ENCODE results near the gene DPM3. TPM values are rescaled to one million over a fixed set of nuclear protein-coding genes. Genes with fewer than 3 reads are reported as not detected.

DPM3 gene
- total and polyA plus RNA-seq, 2 of the 13 experiments (the other 11 are each of a cell fraction or from before 2014, with no cell fraction given), result 23.2 to 53.4 TPM

GRCh38 chr1:155139895-155140629 is at the start of gene DPM3 (continued):
- TF ChIP-seq KLF15 (CRISPR knock-in tag; IDR thresholded peaks at IDR 0.05; ENCODE audit: borderline replicate concordance) (0 out of 2 replicates have a peak, but pooled peaks have one; percentile 24), SRSF1 (optimal IDR thresholded peaks at IDR 0.05; ENCODE audit: low read depth, low read length) (peak; percentile 75), KDM5B (CRISPR knock-in tag; IDR thresholded peaks at IDR 0.05; ENCODE audit: borderline replicate concordance) (peak; percentile 79; the same call in 1 of the 2 replicates), NCOA1 (CRISPR knock-in tag; IDR thresholded peaks at IDR 0.05) (no peak), ZSCAN21 (CRISPR knock-in tag; IDR thresholded peaks at IDR 0.05; ENCODE audit: borderline replicate concordance) (peak; percentile 51; the same call in 1 of the 2 replicates), ATF2 (CRISPR knock-in tag; IDR thresholded peaks at IDR 0.05) (peak; percentile 59; the same call in 1 of the 2 replicates), XRCC5 (optimal IDR thresholded peaks at IDR 0.05; ENCODE audit: low read length) (peak; percentile 31), BRD4 (CRISPR knock-in tag; IDR thresholded peaks at IDR 0.05) (no peak; the same call in 1 of the 2 replicates), MXD4 (CRISPR knock-in tag; IDR thresholded peaks at IDR 0.05) (peak; percentile 40; the same call in 1 of the 2 replicates), FOXK2 (IDR thresholded peaks at IDR 0.05) (no peak), ZSCAN29 (CRISPR knock-in tag; conservative IDR thresholded peaks at IDR 0.05) (peak; percentile 56; the same call in 1 of the 2 replicates), EEA1 (CRISPR knock-in tag; IDR thresholded peaks at IDR 0.05; ENCODE audit: borderline replicate concordance) (peak; percentile 75; the same call in 1 of the 2 replicates), RBFOX2 (IDR thresholded peaks at IDR 0.05; ENCODE audit: low read depth, low read length) (peak; percentile 84), ZNF263 (CRISPR knock-in tag; IDR thresholded peaks at IDR 0.05) (peak; percentile 95), ZNF776 (CRISPR knock-in tag; IDR thresholded peaks at IDR 0.05) (no peak; the same call in 1 of the 2 replicates), ZNF230 (CRISPR knock-in tag; IDR thresholded peaks at IDR 0.05) (peak; percentile 48; the same call in 1 of the 2 replicates), HOXA3 (CRISPR knock-in tag; IDR thresholded peaks at IDR 0.05) (peak; percentile 80; the same call in 1 of the 2 replicates), SSRP1 (CRISPR knock-in tag; IDR thresholded peaks at IDR 0.05) (no peak)
- TF ChIP-seq, protein P1, sequence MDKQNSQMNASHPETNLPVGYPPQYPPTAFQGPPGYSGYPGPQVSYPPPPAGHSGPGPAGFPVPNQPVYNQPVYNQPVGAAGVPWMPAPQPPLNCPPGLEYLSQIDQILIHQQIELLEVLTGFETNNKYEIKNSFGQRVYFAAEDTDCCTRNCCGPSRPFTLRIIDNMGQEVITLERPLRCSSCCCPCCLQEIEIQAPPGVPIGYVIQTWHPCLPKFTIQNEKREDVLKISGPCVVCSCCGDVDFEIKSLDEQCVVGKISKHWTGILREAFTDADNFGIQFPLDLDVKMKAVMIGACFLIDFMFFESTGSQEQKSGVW (CRISPR knock-in tag; IDR thresholded peaks at IDR 0.05; ENCODE audit: borderline replicate concordance), result no peak
- TF ChIP-seq, protein P2, sequence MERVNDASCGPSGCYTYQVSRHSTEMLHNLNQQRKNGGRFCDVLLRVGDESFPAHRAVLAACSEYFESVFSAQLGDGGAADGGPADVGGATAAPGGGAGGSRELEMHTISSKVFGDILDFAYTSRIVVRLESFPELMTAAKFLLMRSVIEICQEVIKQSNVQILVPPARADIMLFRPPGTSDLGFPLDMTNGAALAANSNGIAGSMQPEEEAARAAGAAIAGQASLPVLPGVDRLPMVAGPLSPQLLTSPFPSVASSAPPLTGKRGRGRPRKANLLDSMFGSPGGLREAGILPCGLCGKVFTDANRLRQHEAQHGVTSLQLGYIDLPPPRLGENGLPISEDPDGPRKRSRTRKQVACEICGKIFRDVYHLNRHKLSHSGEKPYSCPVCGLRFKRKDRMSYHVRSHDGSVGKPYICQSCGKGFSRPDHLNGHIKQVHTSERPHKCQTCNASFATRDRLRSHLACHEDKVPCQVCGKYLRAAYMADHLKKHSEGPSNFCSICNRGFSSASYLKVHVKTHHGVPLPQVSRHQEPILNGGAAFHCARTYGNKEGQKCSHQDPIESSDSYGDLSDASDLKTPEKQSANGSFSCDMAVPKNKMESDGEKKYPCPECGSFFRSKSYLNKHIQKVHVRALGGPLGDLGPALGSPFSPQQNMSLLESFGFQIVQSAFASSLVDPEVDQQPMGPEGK (CRISPR knock-in tag; IDR thresholded peaks at IDR 0.05), result peak; percentile 57
- TF ChIP-seq, protein P3, sequence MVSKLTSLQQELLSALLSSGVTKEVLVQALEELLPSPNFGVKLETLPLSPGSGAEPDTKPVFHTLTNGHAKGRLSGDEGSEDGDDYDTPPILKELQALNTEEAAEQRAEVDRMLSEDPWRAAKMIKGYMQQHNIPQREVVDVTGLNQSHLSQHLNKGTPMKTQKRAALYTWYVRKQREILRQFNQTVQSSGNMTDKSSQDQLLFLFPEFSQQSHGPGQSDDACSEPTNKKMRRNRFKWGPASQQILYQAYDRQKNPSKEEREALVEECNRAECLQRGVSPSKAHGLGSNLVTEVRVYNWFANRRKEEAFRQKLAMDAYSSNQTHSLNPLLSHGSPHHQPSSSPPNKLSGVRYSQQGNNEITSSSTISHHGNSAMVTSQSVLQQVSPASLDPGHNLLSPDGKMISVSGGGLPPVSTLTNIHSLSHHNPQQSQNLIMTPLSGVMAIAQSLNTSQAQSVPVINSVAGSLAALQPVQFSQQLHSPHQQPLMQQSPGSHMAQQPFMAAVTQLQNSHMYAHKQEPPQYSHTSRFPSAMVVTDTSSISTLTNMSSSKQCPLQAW (CRISPR knock-in tag; IDR thresholded peaks at IDR 0.05), result peak; percentile 15; the same call in 1 of the 2 replicates
- TF ChIP-seq, protein P4, sequence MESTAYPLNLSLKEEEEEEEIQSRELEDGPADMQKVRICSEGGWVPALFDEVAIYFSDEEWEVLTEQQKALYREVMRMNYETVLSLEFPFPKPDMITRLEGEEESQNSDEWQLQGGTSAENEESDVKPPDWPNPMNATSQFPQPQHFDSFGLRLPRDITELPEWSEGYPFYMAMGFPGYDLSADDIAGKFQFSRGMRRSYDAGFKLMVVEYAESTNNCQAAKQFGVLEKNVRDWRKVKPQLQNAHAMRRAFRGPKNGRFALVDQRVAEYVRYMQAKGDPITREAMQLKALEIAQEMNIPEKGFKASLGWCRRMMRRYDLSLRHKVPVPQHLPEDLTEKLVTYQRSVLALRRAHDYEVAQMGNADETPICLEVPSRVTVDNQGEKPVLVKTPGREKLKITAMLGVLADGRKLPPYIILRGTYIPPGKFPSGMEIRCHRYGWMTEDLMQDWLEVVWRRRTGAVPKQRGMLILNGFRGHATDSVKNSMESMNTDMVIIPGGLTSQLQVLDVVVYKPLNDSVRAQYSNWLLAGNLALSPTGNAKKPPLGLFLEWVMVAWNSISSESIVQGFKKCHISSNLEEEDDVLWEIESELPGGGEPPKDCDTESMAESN (CRISPR knock-in tag; conservative IDR thresholded peaks at IDR 0.05), result peak; percentile 29
